ENCODE data around the gene CFAP299. TPM values are rescaled to one million over a fixed set of nuclear protein-coding genes. Genes with fewer than 3 reads are reported as not detected.

CFAP299 gene
- total and polyA plus RNA-seq, 7 donors: 1.4 TPM; not detected in 6

DNA sequence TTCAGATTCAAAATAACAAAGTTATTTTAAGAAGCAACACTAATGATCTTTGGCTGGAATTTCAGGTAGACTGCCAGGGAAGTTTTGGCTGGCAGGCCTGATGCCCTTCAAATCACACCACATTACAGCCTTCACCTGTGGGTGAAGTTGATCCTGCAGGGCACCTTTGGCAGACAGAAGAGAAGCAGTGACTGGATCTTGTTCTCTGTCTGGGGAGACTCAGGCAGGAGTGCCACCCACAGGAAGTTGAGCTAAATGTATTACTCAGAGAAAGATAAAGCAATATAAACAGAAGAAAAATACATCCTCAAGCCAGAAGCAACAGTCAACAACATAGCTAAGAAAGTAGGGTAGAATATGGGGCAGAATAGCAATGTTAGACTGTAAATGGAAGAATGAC is 12.8 kb upstream of the CFAP299 start:
- H3K27ac ChIP-seq: peak overlapping the region in 1 of 4 donors; percentile 23
- DNase-seq: no peak

DNA sequence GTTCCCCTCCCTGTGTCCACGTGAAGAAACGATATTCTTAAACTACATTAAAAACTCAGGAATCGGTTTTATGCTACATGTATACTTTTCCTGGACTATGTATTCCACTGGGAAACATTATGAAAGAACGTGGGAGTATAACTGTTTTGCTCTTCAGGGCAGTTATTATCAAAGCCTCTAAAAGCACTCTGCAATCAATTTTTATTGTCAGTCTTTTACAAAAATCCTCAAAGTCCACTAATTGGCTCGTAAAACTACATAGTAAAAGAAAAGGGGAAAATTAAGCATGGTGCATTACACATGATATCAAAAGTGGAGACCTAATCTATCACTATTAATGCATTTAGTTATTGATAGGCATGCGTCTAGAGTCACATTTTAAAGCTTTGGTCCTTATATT is 11.4 kb upstream of the CFAP299 start:
- Histone ChIP-seq H3K9me3 (no peaks in the 10 kb centered on the region), H3K4me1 (no peaks in the 10 kb centered on the region), H3K4me3 (no peak overlapping the region), H3K36me3 (no peaks in the 10 kb centered on the region), H3K27me3 (no peaks in the 10 kb centered on the region), H3K27ac (no peak overlapping the region)
- WGBS, 2 donors: 79 to 86% methylated on average over 6 of the region's 6 CpGs
- DNase-seq: no peak
- intact Hi-C loops (cut with DNase I): no loop called here
- TF ChIP-seq POLR2AphosphoS5 (IDR thresholded peaks at IDR 0.05) (no peak), POLR2A (IDR thresholded peaks at IDR 0.05) (no peak), CTCF (IDR thresholded peaks at IDR 0.05) (no peak), EP300 (IDR thresholded peaks at IDR 0.05) (no peak)

More for the DNA sequence above, 12.8 kb upstream of the CFAP299 start:
- no peaks in the 10 kb centered on the region for H3K36me3 ChIP-seq
- TF ChIP-seq POLR2A (IDR thresholded peaks at IDR 0.05) (no peak), POLR2AphosphoS5 (IDR thresholded peaks at IDR 0.05) (no peak), EP300 (IDR thresholded peaks at IDR 0.05) (no peak), CTCF (IDR thresholded peaks at IDR 0.05) (no peak)
- no peaks in the 10 kb centered on the region for H3K4me1 ChIP-seq
- H3K4me3 ChIP-seq: no peak overlapping the region
- intact Hi-C loops (cut with DNase I): no loop called here
- H3K27me3 ChIP-seq: no peaks in the 10 kb centered on the region
- no peaks in the 10 kb centered on the region for H3K9me3 ChIP-seq

- H3K36me3 ChIP-seq: no peaks in the 10 kb centered on the region
- H3K27me3 ChIP-seq: no peaks in the 10 kb centered on the region
- intact Hi-C loops (cut with DNase I): loop anchor here (10.0 kb wide), 1 partner anchor 127 kb away; no protein-coding TSS in a partner anchor
- no peak for DNase-seq
- no peak overlapping the region for H3K4me3 ChIP-seq
- no peak for TF ChIP-seq POLR2A (IDR thresholded peaks at IDR 0.05)
- no peak for TF ChIP-seq EP300 (IDR thresholded peaks at IDR 0.05)
- TF ChIP-seq POLR2AphosphoS5 (IDR thresholded peaks at IDR 0.05): no peak
- TF ChIP-seq CTCF (IDR thresholded peaks at IDR 0.05): no peak
- peaks cover 0 to 16% (median 9%) of the 10 kb centered on the region in 4 donors for H3K4me1 ChIP-seq
- H3K27ac ChIP-seq: no peak overlapping the region
- 82% methylated on average over 2 of the region's 2 CpGs for WGBS, 2 donors
- no peaks in the 10 kb centered on the region for H3K9me3 ChIP-seq
Observed at GRCh38 chr4:80331693-80332092, 3.8 kb upstream of the CFAP299 start.

GRCh38 chr4:80333121-80333520 is 2.4 kb upstream of the CFAP299 start:
- TF ChIP-seq CTCF (IDR thresholded peaks at IDR 0.05) (no peak), EP300 (IDR thresholded peaks at IDR 0.05) (no peak), POLR2AphosphoS5 (IDR thresholded peaks at IDR 0.05) (no peak), POLR2A (IDR thresholded peaks at IDR 0.05) (no peak)
- DNase-seq: no peak
- no peak overlapping the region for H3K4me3 ChIP-seq
- peak overlapping the region in 1 of 4 donors; percentile 58 for H3K27ac ChIP-seq
- H3K36me3 ChIP-seq: no peaks in the 10 kb centered on the region
- H3K9me3 ChIP-seq: no peaks in the 10 kb centered on the region
- intact Hi-C loops (cut with DNase I): loop anchor here (10.0 kb wide), 1 partner anchor 128 kb away; no protein-coding TSS in a partner anchor
- WGBS, 2 donors: 68 to 72% methylated on average over 4 of the region's 4 CpGs
- peaks cover 0 to 17% (median 9%) of the 10 kb centered on the region in 4 donors for H3K4me1 ChIP-seq
- H3K27me3 ChIP-seq: no peaks in the 10 kb centered on the region

- Histone ChIP-seq H3K4me1 (peaks cover 0 to 17% (median 9%) of the 10 kb centered on the region in 4 donors), H3K36me3 (no peaks in the 10 kb centered on the region), H3K27ac (peak overlapping the region in 1 of 4 donors; percentile 58), H3K4me3 (no peak overlapping the region), H3K27me3 (no peaks in the 10 kb centered on the region), H3K9me3 (no peaks in the 10 kb centered on the region)
- no peak for TF ChIP-seq EP300 (IDR thresholded peaks at IDR 0.05)
- TF ChIP-seq POLR2AphosphoS5 (IDR thresholded peaks at IDR 0.05): no peak
- TF ChIP-seq POLR2A (IDR thresholded peaks at IDR 0.05): no peak
- TF ChIP-seq CTCF (IDR thresholded peaks at IDR 0.05): no peak
- WGBS, 2 donors: 61 to 77% methylated on average over 1 of the region's 1 CpG
- intact Hi-C loops (cut with DNase I): loop anchor here (10.0 kb wide), 1 partner anchor 130 kb away; no protein-coding TSS in a partner anchor
- no peak for DNase-seq
Observed at GRCh38 chr4:80334568-80334967, 962 bp upstream of the CFAP299 start.
